T1000 (cell line): ENCODE results near the gene PRKCA.

Source experiments
- DNase-seq: peaks from one replicate; lab custom pipeline; 2025; ENCODE audit warnings: mixed read lengths; lab: John Stamatoyannopoulos, UW

Gene PRKCA

DNA sequence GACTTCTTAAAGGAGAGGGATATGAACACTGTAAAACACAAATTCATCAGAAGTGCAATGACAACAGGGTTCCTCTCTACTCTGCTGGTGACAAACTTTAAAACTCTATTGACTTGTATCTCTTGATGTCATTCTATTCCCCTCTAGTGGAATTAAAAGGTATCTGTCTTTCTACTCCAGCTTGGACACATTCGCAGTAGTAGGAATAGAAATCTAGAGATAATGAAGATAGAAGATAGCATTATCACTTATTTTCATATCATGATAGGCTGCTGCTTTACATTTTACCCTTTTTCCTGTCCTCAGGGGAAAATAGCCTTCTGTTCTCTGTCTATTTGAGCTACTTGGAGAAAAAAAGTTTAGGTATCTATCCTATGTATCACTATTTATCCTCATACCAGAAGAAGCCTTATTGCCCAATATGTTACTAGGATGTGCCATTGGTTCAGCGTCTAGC is 322.9 kb downstream of the PRKCA start:
- no peak for DNase-seq

DNA sequence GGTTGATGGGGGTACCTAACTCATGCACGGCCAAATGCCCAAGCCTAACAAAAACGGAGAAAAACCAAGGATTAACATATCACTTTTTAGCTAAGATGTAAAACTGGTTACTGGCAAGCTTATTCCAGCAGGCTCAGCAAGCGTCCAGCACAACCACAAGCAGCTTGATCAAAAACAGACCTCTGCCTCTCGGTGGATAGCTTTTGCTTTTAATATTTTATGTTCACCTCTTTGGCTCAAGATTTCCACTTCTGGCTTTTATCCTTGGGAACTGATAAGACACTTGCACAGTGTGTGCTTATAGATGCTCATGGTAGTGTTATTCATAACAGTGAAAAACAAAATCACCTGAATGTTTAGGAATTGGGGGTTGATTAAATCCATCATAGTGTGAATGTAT is 325.6 kb downstream of the PRKCA start:
- DNase-seq, result no peak

DNA sequence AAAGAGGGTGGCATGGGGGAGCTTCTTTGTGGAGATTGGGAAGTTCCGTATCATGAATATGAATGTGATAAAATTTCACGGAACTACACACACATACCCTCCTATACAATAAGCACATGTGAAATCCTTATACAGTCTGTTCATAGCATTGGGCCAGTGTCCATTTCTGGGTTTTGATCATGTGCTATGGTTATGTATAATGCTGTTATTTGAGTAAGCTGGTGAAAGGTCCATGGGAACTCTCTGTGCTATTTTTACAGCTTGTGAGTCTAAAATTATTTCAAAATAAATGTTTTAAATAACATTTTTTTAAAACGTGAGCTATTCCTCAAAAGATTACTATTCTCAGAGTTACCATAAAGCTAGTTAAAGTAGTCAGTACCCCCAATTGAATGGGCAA is 327.3 kb downstream of the PRKCA start:
- DNase-seq, result no peak

DNA sequence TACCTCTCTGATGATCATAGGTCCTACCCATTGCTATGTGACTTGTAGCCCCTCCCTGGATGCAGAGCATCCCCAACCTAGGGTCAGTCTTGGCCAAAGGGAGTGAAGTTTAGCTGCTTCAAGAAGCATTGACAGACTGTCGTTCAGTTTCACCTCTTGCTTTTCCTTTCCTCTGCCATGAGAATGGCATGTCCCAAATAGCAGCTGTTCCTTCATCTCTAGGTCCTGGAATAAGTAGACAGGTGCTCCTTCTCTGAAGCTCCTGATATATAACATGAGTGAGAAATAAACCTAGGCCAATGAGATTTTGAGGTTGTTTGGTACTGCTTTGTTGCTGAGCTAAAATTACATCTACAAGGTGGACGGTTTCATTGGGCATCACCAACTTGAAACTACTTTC is 328.0 kb downstream of the PRKCA start:
- no peak for DNase-seq

DNA sequence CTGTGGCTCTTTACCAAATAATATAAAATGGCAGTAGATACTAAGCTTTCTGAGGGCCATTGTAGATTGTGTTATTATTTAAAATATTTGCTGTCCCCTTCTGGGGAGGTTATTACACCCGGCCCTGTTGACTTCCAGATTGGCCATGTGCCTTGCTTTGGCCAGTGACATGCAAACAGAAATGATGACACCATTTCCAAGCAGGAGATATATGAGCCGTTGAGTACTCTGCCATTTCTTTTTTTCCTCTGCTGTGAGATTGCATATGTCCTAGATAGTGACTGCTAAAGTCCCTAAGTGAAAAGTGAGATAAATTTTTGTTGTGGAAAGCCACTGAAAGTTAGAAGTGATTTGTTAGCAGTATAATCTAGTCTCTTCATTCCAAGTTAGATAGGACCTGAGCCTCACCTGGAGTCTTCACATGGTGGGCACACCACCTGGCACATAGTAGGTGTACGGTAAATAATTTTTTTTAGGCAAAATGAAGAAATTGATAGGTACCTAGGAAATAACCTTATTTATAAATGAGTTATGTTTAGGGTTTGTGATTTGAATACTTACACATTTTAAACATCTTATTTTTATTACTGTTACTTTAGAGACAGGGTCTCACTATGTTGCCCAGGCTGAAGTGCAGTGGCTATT is 328.5 kb downstream of the PRKCA start:
- DNase-seq, result no peak

DNA sequence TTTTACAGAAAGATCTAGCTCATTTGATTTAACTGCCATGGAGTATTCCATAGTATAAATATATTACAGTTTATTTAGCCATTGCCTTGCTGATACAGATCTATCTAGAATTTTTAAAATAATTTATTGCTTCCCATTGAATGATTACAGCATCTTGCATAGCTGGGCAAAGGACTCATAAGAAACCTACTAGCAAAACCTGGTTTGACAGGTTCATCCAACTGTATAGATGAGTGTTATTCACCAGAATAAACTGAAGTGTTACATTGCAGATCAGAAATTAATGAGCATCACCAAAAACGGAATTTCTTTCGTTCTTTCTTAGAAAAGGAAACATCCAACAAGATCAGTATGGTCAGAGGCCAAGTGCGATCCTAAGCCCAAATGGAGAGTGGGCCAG is 330.3 kb downstream of the PRKCA start:
- no peak for DNase-seq

DNA sequence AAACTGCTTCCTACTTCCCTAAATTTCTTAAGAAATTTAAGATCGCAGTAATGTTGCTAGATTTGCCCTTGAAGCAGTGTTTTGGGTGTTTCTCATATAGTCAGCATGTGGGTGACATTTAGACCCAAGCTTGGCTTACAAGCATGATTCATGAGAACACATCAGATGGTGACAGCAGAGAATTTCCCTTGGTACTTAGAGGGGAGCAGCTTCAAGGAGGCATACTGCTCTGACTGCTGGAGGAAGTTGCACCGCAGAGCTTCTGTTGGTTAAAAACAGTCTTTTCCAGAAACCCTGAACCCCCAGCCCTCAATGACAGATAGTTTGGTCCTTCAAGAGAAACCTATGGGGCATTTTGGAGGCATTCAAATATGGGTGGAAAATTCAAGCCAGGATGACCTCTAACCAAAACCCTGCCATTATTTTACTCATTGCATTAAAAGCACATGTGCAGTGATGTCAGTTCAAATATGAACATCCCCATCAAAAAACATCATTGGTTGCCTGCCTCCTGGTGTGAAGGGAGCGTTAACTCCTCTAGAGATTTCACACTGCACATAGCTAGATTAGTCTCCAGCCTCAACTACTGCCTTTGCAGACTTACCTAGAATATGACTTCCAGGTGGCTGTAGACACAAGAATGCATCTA is 331.0 kb downstream of the PRKCA start:
- no peak for DNase-seq

DNA sequence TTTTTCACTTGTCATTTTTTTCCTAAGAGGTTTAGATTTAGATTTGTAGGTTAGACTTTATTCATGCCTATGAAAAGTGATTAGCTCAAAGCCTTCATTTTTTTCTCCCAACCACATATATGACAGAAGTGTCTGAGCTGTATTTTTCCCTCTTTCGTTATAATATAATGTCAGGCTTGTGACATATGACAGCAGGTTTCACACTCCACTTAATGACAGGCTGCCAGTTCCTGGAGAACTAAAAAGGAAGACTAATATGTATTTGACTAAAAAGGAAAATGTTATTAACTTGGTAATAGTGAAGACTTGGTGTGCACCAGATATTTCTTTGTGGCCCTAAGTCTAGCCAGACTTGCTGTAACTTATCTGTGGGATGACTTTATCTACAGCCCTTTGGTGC is 331.8 kb downstream of the PRKCA start:
- no peak for DNase-seq

DNA sequence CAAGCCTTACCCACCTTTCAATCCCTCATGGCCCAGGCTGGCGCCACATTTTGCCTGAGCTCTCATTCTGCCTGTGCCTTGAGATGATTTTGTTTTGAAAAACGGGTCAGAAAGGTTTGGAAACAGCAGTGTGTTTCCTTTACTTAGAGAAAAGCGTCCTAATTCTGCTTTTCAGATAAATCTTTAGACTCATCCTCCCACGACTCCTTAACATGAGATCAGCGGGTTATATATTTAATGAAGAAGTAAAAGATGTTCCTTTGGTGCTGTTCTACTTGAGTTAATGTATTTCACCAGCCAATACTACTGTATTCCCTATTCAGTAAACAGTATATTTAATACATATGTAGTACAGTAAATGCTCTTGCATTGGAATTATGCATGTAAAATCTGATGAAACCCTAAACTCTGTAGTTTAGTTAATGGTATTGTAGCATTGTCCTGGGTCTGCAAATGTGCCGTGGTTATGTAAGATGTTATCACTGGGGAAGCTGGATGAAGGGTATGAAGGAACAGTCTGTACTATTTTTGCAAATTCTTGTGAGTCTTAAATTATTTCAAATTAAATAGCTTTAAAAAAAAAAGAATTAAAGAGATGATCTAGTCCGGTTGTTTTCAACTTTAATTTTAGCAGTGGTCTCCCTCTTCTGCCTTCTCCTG is 333.1 kb downstream of the PRKCA start:
- no peak for DNase-seq

DNA sequence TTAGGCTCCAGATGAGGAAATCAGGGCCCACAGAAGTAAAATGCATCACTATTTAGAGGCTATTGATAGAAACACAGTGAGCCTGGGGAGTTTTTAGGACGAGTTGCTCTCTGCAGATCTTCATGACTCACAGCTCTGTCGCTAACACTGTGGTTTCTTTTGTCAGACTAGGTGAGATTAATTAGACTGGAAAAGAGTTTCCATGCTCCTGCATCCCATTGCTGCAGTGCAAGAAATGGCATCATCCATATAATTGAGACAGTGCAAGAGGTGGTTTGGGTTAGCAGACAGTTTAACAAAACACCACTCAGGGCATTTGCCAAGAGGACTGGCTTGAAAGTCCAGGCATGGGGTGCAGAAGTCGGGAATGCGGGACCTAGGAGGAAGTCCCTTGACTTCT is 333.7 kb downstream of the PRKCA start:
- no peak for DNase-seq

DNA sequence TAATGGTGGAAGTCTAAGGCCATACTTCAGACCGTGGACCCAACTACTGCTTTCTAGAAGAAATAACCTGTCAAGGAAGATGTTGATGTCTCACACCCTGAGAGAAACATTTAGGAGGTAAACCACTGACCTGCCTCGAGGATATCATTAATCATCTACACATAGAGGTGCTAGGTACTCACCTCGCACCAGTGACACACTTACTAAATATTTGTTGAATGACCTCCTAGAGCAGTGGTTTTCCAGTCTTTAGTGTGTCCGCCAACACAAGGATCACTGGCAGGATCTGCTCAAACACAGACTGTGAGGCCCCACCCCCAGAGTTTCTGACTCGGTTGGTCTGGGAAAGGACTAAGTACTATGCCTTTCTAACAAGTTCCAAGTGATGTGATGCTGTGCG is 335.1 kb downstream of the PRKCA start:
- no peak for DNase-seq

DNA sequence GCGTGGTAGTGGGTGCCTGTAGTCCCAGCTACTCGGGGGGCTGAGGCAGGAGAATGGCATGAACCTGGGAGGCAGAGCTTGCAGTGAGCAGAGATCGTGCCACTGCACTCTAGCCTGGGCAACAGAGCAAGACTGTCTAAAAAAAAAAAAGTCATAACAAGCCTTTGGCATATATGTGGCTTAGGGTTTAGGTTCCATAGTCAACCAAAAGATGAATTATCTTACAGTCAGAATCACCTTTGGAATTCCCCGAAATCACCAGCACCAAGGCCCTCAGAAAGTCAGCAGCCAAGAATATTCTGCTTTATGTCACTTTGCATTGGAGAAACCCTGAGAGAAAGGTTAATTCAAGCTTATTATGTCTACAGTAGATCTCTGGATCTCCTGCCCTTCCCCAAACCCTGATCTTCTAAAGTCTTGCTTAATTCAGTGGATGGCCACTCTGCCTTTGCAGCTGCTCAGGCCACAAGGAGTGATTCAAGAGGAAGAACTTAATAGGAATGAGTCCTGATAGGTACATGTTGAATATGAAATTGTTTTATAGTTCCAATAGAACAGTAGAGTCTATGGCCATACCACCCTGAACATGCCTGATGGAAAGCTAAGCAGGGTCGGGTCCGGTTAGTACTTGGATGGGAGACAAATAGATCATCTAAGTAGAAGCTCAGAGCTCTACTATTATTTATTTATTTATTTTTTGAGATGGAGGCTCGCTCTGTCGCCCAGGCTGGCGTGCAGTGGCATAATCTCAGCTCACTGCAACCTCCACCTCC is 336.5 kb downstream of the PRKCA start:
- DNase-seq, result no peak

DNA sequence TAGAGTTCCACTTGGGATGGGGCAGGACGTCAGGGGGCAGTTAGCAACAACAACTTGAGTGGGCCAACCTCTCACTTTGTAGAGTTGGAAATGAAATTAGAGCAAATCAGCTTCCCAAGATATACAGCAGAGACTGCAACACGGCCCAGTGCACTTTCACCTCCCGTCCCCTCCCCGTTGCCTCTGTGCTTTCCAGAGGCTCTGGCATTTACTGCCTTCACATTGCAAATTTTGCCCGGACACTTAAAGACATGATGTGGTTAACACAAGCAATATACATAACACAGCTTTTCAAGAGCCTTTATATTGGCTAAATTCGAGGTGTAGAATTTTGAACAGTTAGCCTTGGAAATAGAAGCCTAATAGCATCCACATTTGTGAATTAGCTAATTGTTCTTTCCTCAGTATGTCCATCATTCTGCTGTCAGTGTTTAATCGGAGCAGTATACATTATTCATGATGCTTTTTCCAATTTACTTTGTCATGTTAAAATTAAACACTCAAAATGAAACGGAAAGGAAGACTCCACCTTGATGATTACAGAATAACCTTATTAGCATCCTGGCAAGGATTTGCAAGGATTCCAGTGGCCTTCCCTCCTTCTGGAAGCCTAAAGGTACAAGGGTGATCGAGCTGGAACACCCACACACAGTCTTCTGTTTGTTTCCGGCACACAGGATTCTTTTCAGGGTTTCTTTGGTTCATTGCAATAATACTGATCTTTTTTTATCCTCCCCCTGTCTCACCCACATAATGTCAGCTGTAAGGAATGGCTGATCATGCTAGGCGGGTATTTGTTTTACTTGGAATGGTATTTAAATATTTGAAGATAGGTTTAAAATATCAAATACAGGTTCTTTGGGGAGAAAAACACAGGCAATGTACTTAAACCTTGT is 341.6 kb downstream of the PRKCA start:
- no peak for DNase-seq

DNA sequence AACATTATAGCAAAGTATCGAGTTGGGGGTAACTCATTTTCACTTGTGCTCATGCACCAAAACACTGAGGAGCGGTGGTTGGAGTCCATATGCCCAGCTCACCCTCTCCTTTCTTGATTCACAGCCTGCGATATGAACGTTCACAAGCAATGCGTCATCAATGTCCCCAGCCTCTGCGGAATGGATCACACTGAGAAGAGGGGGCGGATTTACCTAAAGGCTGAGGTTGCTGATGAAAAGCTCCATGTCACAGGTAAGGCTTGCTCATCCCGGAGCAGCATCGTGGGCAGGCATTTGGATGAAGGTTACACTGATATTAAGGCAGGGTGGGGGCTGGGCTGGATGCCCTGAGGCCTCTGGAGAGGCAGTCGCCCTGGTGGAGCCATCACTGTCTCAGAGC is 342.8 kb downstream of the PRKCA start:
- DNase-seq, result no peak

DNA sequence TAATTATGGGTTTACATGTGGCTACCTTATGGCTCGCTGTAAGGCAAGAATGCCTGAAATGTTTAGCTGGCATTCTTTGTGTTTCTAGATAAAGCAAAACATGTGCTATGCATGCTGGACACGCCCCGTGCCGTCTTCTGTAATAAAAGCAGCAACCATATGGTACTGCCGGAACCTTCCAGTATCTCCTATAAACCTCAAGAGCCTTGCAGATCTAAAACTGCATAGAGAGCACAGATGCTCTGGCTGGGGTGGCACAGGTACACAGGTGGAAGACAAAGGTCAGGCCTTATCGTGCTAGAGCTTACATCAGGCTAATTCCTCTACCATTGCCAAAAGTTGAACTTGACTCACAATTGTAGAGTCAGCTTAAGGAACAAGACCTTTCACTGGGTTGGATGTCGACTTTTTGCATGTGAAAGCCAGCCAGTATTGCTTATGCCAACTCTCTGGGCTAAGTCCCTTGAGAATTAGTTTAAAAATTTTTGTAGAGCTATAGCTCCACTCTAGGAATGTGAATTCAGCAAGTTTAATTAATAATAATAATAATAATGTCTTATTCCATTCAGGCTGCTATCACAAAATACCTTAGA is 345.1 kb downstream of the PRKCA start:
- no peak for DNase-seq

DNA sequence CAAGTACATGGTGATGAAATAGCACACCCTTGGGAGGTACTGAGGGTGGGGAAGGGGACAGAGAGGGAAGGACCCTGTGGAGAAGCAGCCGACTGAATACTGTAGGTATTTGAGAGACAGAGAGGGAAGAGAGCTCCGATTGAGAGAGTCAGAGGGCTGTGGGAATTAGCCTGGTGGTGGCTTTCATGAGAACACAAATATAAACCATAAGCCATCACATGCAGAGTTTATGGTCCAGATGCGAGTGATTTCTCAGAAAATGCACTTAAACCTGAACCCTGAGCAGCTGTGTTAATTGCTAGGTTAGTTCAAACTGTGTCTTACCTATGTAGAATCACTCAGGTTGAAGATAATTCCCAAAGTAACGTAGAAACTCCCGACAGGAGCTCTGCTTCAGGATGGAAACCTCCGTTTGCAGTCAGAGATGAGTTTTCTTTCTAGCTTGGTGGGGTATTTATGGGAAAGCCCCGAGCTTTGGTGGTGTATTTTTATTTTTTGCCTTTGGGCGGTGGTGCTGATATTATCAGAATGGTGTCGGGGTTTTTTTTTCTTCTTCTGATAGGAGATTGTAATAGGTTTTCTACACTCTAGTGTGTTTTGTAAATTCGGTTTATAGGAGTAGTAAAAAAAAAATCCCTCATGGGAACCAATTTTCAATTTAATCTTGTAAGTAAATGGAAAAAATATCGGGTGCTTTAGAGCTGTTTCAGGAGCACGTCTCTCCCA is 347.6 kb downstream of the PRKCA start:
- DNase-seq, result no peak

DNA sequence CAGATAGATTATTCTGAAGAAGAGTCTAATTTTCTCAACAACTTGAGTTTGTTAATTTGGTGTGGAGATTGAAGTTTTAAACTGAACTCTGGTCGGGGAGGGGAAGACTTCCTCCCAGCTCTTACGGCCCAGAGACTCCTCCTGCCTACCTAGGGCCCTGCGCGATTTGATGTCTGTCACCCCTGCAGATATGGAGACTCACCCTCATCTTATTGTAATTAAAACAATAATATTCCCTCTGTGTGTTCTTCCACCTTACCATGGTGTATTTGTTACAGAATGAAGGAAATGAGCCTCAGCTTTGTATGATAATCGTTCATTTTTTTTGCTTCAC is 348.1 kb downstream of the PRKCA start:
- DNase-seq, result no peak

DNA sequence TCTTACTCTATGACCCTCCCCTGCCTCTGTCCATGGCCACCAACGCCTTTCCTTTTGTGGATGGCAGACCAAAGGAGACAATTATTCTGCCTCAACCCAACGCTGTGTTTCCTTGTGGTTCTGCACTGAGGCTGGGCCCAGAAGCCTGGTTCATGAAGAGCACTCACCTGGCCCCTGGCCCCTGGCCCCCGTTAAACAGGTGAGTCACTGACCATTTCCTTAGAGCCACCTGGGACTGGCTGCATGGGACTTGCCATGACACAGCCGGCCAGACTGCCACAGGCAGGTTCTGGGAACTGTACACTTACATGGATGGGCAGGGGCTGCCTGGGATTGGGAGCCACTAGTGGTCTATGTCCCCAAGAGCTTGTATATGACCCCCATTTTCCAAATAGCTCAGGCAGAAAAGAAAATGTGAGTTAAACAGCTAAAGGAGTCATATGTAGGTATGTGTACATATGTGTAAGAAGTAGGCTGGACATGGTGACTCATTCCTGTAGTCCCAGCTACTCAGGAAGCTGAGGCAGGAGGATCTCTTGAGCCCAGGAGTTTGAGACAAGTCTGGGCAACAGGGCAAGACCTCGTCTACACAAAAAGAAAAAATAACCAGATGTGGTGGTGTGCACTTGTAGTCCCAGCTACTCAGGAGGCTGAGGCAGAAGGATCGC is 350.6 kb downstream of the PRKCA start:
- no peak for DNase-seq

DNA sequence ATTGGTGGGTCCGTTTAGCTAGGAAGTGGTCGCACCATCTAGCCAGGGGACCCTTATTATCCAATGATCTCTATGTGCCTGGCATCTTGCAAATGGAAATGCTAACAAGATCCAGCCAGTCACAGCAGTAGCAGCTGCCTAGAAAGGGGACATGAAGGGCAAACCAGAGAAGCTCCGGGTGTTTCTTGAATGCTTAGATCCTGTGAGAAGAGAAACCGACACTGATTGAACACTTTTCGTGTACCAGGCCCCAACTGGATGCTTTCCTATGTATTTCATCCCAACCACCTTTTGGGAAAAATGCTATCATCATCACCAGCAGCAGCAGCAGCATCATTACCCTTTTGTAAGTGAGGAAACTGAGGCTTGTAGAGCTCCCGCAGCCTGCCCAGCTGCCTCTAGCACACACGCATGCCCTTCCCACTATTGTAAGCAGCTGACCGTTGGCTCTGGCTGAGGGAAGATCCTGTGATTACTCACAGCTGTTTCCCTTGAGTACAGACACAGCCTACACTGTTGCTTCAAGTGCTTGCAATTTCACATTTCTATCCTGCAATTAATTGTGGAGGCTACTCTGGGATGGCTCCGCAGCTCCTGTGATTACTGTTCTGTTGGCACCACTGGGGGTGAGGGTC is 351.8 kb downstream of the PRKCA start:
- DNase-seq, result no peak

DNA sequence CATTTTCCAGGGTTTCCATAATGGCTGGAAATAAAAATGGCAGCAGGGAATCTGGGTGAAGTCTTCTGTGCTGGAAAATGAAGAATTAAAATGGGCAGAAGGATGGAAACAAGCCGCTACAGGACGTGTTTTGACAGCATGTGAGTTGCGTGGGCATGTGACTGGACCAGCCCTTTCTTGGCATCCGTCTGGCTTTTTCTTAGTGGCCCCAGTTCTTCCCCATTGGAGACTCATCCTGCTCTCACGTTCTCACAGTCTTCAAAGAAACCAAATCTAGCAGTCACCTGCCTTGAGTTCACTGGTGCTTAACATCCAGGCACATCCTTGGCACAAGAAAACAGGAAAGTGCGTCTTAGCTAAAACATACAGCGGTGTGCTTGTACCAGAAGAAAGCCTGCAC is 352.4 kb downstream of the PRKCA start:
- DNase-seq, result no peak
